ENCODE measurements around the gene VEGFA. TPM values are rescaled to one million over a fixed set of nuclear protein-coding genes. Genes with fewer than 3 reads are reported as not detected.

VEGFA gene
- total RNA-seq, 1 experiment from 2014 or later: 112 TPM

GRCh38 chr6:43809417-43810305 lies 39.6 kb downstream of the VEGFA start:
- H3K27me3 ChIP-seq (ENCODE audit: insufficient read depth, low read depth): no peaks in the 10 kb centered on the region
- no peaks in the 10 kb centered on the region for H4K20me1 ChIP-seq (ENCODE audit: insufficient read depth)
- no TSS peak for BruUV-seq (replicated peaks)
- H2AFZ ChIP-seq: no peak overlapping the region
- peaks cover 28% of the 10 kb centered on the region for H3F3A ChIP-seq (ENCODE audit: insufficient read depth, low read depth)
- ChIA-PET CTCF (no interaction called here), POLR2A (ENCODE audit: unreplicated experiment) (no interaction called here)
- peak in 1 of 2 experiments; percentile 37 for DNase-seq
- no peaks in the 10 kb centered on the region for H3K9me2 ChIP-seq (ENCODE audit: insufficient read depth)
- H3K79me2 ChIP-seq (ENCODE audit: low read depth): no peaks in the 10 kb centered on the region
- no peak overlapping the region for H3K4me2 ChIP-seq
- H3K27ac ChIP-seq: no peak overlapping the region
- H3K4me1 ChIP-seq (replicated peaks; ENCODE audit: insufficient read depth): peaks cover 69% of the 10 kb centered on the region
- H3K9me3 ChIP-seq (ENCODE audit: insufficient read depth, low read depth): no peaks in the 10 kb centered on the region
- TF ChIP-seq EZH2 (IDR thresholded peaks at IDR 0.05; ENCODE audit: low read depth) (no peak), CTCF (conservative IDR thresholded peaks at IDR 0.05) (no peak)
- no peak overlapping the region for H3K4me3 ChIP-seq
- H3K36me3 ChIP-seq (ENCODE audit: low read depth): no peaks in the 10 kb centered on the region
- intact Hi-C loops (cut with micrococcal nuclease; ENCODE audit: unreplicated experiment): no loop called here

GRCh38 chr6:43810965-43811732 lies 41.1 kb downstream of the VEGFA start:
- H3K36me3 ChIP-seq (ENCODE audit: low read depth): no peaks in the 10 kb centered on the region
- BruUV-seq (replicated peaks): no TSS peak
- CTCF ChIA-PET: no interaction called here
- TF ChIP-seq CTCF (conservative IDR thresholded peaks at IDR 0.05) (no peak), EZH2 (IDR thresholded peaks at IDR 0.05; ENCODE audit: low read depth) (no peak)
- peaks cover 60% of the 10 kb centered on the region for H3K4me1 ChIP-seq (replicated peaks; ENCODE audit: insufficient read depth)
- no peak overlapping the region for H3K4me2 ChIP-seq
- no peaks in the 10 kb centered on the region for H3K9me3 ChIP-seq (ENCODE audit: insufficient read depth, low read depth)
- H2AFZ ChIP-seq: no peak overlapping the region
- H3F3A ChIP-seq (ENCODE audit: insufficient read depth, low read depth): peaks cover 17% of the 10 kb centered on the region
- POLR2A ChIA-PET (ENCODE audit: unreplicated experiment): no interaction called here
- H3K79me2 ChIP-seq (ENCODE audit: low read depth): no peaks in the 10 kb centered on the region
- H3K27ac ChIP-seq: no peak overlapping the region
- intact Hi-C loops (cut with micrococcal nuclease; ENCODE audit: unreplicated experiment): no loop called here
- no peaks in the 10 kb centered on the region for H4K20me1 ChIP-seq (ENCODE audit: insufficient read depth)
- no peaks in the 10 kb centered on the region for H3K27me3 ChIP-seq (ENCODE audit: insufficient read depth, low read depth)
- no peak overlapping the region for H3K4me3 ChIP-seq
- DNase-seq: no peak
- H3K9me2 ChIP-seq (ENCODE audit: insufficient read depth): no peaks in the 10 kb centered on the region

- no peaks in the 10 kb centered on the region for H3K9me2 ChIP-seq (ENCODE audit: insufficient read depth)
- H3K36me3 ChIP-seq (ENCODE audit: low read depth): no peaks in the 10 kb centered on the region
- H3K27ac ChIP-seq: no peak overlapping the region
- ChIA-PET CTCF (interaction anchor here (0.7 kb wide), 1 partner anchor 16 kb away, joined by 3 read pairs; no protein-coding TSS in a partner anchor), POLR2A (ENCODE audit: unreplicated experiment) (no interaction called here)
- peaks cover 17% of the 10 kb centered on the region for H3F3A ChIP-seq (ENCODE audit: insufficient read depth, low read depth)
- TF ChIP-seq EZH2 (IDR thresholded peaks at IDR 0.05; ENCODE audit: low read depth) (no peak), CTCF (conservative IDR thresholded peaks at IDR 0.05) (no peak)
- DNase-seq: no peak
- no peaks in the 10 kb centered on the region for H3K27me3 ChIP-seq (ENCODE audit: insufficient read depth, low read depth)
- H3K79me2 ChIP-seq (ENCODE audit: low read depth): no peaks in the 10 kb centered on the region
- no peaks in the 10 kb centered on the region for H3K9me3 ChIP-seq (ENCODE audit: insufficient read depth, low read depth)
- H4K20me1 ChIP-seq (ENCODE audit: insufficient read depth): no peaks in the 10 kb centered on the region
- H3K4me3 ChIP-seq: no peak overlapping the region
- intact Hi-C loops (cut with micrococcal nuclease; ENCODE audit: unreplicated experiment): no loop called here
- peaks cover 54% of the 10 kb centered on the region for H3K4me1 ChIP-seq (replicated peaks; ENCODE audit: insufficient read depth)
- H3K4me2 ChIP-seq: no peak overlapping the region
- BruUV-seq (replicated peaks): no TSS peak
- H2AFZ ChIP-seq: no peak overlapping the region
These were observed 41.7 kb downstream of the VEGFA start for GRCh38 chr6:43811733-43812099.

All from PC-9 (cell line).